VCaP (cell line): Measurements from ENCODE around the gene UBE2V1.

Source experiments
- H3K27ac ChIP-seq: fragments of 450-650 bp; 2 replicates; pipeline ENCODE4 v1.5.1; 2017
- TF ChIP-seq, protein P1 (sequence below): fragments of 450-650 bp; conservative IDR thresholded peaks from 2 replicates; pipeline ENCODE4 v1.5.1; 2017; ENCODE audit warnings: mild to moderate bottlenecking, moderate library complexity

UBE2V1 gene

GRCh38 chr20:50050214-50050613, 62.7 kb downstream of the UBE2V1 start:
- no peak overlapping the region for H3K27ac ChIP-seq
- TF ChIP-seq, protein P1, sequence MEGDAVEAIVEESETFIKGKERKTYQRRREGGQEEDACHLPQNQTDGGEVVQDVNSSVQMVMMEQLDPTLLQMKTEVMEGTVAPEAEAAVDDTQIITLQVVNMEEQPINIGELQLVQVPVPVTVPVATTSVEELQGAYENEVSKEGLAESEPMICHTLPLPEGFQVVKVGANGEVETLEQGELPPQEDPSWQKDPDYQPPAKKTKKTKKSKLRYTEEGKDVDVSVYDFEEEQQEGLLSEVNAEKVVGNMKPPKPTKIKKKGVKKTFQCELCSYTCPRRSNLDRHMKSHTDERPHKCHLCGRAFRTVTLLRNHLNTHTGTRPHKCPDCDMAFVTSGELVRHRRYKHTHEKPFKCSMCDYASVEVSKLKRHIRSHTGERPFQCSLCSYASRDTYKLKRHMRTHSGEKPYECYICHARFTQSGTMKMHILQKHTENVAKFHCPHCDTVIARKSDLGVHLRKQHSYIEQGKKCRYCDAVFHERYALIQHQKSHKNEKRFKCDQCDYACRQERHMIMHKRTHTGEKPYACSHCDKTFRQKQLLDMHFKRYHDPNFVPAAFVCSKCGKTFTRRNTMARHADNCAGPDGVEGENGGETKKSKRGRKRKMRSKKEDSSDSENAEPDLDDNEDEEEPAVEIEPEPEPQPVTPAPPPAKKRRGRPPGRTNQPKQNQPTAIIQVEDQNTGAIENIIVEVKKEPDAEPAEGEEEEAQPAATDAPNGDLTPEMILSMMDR, result no peak

- TF ChIP-seq, protein P1, result no peak
- no peak overlapping the region for H3K27ac ChIP-seq
Measured at GRCh38 chr20:50049442-50050026, 63.4 kb downstream of the UBE2V1 start.

DNA sequence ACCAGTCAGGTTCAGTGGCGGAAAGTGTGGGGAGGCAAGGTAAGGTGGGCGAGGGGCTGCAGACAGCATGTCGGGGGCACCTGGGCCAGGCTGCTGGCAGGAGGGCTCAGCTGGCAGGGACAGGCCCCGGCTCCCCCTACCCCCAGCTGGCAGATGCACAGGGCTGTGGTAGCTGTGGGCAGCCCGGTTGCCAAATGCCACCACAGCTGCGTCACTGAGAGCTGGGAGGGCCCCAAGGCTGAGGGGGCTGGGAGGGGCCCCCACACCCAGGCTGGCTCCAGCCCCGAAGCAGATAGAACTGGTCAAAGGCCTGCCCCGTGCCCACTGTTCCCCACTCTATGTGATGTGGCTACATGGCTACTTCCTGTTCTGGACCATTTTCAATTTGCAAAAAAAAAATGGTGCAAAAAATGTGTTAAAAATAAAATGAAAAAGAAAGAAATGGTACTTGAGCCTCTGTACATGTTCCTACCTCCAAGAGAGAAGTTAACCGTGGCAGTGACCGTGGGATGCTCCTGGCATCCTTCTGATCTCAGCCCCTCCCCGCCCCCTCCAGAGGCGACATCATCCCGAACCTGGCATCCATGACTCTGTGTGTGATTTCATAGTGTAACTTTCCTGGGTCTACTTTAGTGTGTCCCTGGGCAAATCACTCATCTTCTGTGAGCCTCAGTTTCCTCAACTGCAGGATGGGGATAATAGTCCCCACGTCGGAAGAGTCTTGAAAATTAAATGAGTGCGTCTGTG, 64.4 kb downstream of the UBE2V1 start:
- no peak overlapping the region for H3K27ac ChIP-seq
- TF ChIP-seq, protein P1, result no peak

GRCh38 chr20:50044353-50044960, 68.5 kb downstream of the UBE2V1 start:
- TF ChIP-seq, protein P1, result no peak
- H3K27ac ChIP-seq, result no peak overlapping the region

- no peak overlapping the region for H3K27ac ChIP-seq
- TF ChIP-seq, protein P1, result no peak
Measured at GRCh38 chr20:50043573-50044352, 69.2 kb downstream of the UBE2V1 start.

DNA sequence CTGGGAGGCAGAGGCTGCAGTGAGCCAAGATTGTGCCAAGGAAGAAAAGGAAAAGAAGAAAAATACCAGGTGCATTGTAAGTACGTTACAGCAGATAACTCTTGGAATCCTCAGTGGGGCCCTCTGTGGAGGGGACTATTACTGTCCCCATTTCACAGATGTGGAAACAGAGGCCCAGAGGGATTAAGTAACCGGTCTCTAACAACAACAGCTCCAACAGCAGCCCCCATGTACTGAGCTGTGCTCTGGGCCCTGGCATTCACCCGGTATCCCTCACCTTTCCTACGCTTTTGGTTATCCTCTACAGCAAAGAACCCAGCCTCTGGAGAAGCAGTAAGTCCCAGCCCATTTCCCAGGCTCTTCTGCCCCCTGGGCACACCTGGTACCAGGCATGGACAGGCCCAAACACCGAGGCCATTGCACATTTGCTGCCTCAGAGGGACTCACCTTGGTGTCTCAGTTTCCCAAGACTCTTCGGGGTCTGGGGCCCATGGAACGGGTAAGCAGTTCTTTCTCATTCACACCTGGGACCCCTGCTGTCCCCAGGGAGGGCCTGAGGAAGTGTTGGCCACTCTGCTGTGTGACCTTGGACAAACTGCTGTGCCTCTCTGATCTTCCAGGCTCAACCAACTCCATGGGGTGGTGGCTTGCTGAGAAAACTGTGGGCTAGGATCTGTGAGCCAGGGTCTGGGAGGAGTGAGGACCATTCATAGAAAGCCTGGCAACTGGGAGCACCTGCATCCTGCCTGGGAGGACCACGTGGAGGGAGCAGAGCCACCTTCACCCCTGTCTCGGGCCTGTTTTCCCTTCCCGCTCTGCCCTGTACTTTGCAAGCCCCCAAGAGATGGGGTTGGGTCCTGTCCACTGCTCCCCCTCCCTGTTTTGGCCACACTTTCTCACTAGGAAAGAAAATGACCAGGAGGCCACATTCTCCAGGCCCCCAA, 70.3 kb downstream of the UBE2V1 start:
- H3K27ac ChIP-seq, result no peak overlapping the region
- TF ChIP-seq, protein P1, result no peak
